Karpas-422 (cell line): ENCODE results near the gene VSIG1. TPM values are rescaled to one million over a fixed set of nuclear protein-coding genes. Genes with fewer than 3 reads are reported as not detected.

Source experiments
- DNase-seq: peaks from one replicate; pipeline ENCODE4 v3.0.0-alpha.2; 2015
- H2AFZ ChIP-seq: fragments of 200-600 bp; sonication (generic); 2 replicates; pipeline ENCODE4 v1.6.1; 2014; ENCODE audit warnings: antibody characterized with exemption, low read length, mixed read lengths
- H3K27ac ChIP-seq: fragments of 200-600 bp; sonication (generic); 2 replicates; pipeline ENCODE4 v1.5.1; 2014; ENCODE audit warnings: mild to moderate bottlenecking, low read length, moderate library complexity
- H3K27me3 ChIP-seq: fragments of 200-600 bp; sonication (generic); 2 replicates; pipeline ENCODE4 v1.6.1; 2014; ENCODE audit warnings: low read length, mixed read lengths
- H3K36me3 ChIP-seq: fragments of 200-600 bp; sonication (generic); 2 replicates; pipeline ENCODE4 v1.6.1; 2014; ENCODE audit warnings: low read length, mixed read lengths; ENCODE audit not compliant: insufficient read depth
- H3K4me1 ChIP-seq: fragments of 200-600 bp; sonication (generic); 2 replicates; pipeline ENCODE4 v1.6.1; 2014; ENCODE audit warnings: mild to moderate bottlenecking, low read length, mixed read lengths
- H3K4me2 ChIP-seq: fragments of 200-600 bp; sonication (generic); 2 replicates; pipeline ENCODE4 v1.6.1; 2014; ENCODE audit warnings: low read length, low read depth, mild to moderate bottlenecking; ENCODE audit not compliant: poor library complexity, severe bottlenecking
- H3K4me3 ChIP-seq: fragments of 200-600 bp; sonication (generic); 2 replicates; pipeline ENCODE4 v1.5.1; 2014; ENCODE audit warnings: mild to moderate bottlenecking, antibody characterized with exemption, low read length, mixed read lengths
- H3K79me2 ChIP-seq: fragments of 200-600 bp; sonication (generic); 2 replicates; pipeline ENCODE4 v1.6.1; 2014; ENCODE audit warnings: mild to moderate bottlenecking, low read length, mixed read lengths
- H3K9ac ChIP-seq: fragments of 200-600 bp; sonication (generic); 2 replicates; pipeline ENCODE4 v1.6.0; 2014; ENCODE audit warnings: low read length
- H3K9me2 ChIP-seq: fragments of 200-600 bp; sonication (generic), shearing (Covaris generic); replicated peaks from 2 replicates; pipeline ENCODE4 v1.6.0; 2014; ENCODE audit warnings: mild to moderate bottlenecking, low read length, moderate library complexity; ENCODE audit not compliant: insufficient read depth
- H3K9me3 ChIP-seq: fragments of 300-700, 200-600 bp; sonication (generic); 2 replicates; pipeline ENCODE4 v1.6.1; 2014; ENCODE audit warnings: low read length, mixed read lengths
- H4K20me1 ChIP-seq: fragments of 200-600 bp; sonication (generic); 2 replicates; pipeline ENCODE4 v1.6.1; 2014; ENCODE audit warnings: mild to moderate bottlenecking, antibody characterized with exemption, low read length, low read depth; ENCODE audit not compliant: insufficient read depth
- total RNA-seq: library from RNA; depleted of rRNA; stranded (reverse); fragments of >200 nt; shearing (Covaris generic); gene quantifications from 2 replicates; pipeline ENCODE4 v1.2.3, GENCODE V29; 2014; ENCODE audit warnings: low replicate concordance

VSIG1 gene
- total RNA-seq, 1 experiment from 2014 or later, result not detected

DNA sequence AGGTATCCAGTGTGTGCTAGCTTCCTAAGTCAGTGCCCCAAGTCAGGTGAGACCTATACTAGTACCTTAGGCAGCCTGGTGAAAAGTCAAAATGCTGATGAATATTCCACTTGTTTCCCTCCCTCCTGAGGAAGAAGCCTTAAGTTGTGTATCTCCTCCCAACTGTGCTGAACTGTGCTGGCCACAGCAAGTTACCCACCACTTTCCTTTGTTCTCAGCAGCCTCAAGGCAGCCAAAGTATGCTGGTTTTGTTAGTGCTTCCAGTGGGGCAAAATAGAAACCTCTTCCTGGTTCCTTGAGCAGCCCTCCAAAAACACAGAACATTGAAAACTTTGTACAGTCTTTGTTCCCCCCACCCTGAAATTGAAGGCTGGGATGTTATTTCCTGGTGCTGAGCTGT, 60.6 kb downstream of the VSIG1 start:
- Histone ChIP-seq H3K9me2 (no peaks in the 10 kb centered on the region), H3K36me3 (no peaks in the 10 kb centered on the region), H2AFZ (no peak overlapping the region), H3K4me1 (peaks cover 5% of the 10 kb centered on the region; the same call in 1 of the 2 replicates), H3K27ac (no peak overlapping the region), H3K27me3 (no peaks in the 10 kb centered on the region), H4K20me1 (no peaks in the 10 kb centered on the region), H3K79me2 (no peaks in the 10 kb centered on the region), H3K4me2 (no peak overlapping the region), H3K4me3 (no peak overlapping the region), H3K9me3 (no peaks in the 10 kb centered on the region), H3K9ac (no peak overlapping the region)
- DNase-seq, result no peak

DNA sequence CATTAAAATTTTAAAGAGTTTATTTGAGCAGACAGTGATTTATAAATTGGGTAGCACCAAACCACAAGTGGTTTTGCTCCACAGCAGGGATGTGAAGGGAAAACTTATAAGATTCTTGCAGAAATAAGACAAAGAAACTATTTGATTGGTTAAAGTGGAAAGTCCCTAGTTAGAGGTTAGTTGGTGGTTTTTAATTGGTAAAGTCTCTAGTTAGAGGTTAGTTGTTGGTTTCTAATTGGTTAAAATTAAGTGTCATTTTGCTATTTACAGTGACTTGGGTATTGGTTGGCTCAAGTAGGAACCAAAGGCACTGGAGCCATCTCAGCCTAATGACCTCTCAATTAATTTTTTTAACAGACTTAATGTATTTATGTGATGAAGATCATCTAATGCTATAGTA, 69.7 kb downstream of the VSIG1 start:
- Histone ChIP-seq H3K9me3 (no peaks in the 10 kb centered on the region), H3K9me2 (no peaks in the 10 kb centered on the region), H3K36me3 (no peaks in the 10 kb centered on the region), H2AFZ (no peak overlapping the region), H3K4me2 (no peak overlapping the region), H3K79me2 (no peaks in the 10 kb centered on the region), H3K27ac (no peak overlapping the region), H3K9ac (no peak overlapping the region), H3K4me1 (no peaks in the 10 kb centered on the region), H3K4me3 (no peak overlapping the region), H4K20me1 (0 out of 2 replicates have a peak, but pooled peaks cover 3% of the 10 kb centered on the region), H3K27me3 (no peaks in the 10 kb centered on the region)
- DNase-seq, result no peak

DNA sequence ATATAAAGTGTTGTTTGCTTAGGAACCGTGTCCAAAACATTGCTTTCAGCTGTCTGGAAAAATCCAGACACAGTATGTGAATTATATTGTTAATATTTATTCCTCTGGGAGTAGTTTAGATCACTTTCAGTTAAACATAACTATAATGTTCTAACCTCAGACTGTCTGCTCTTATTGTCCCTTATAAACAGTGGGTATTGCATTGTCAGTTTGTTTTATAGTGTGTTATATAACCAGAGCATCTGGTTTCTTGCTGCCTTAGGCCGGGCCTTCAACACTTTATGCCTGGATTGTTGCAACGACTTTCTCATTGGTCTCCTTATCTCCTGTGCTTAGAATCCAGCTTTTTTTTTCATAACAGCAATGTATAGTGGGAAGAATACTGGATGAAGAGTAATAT, 73.1 kb downstream of the VSIG1 start:
- H3K4me2 ChIP-seq, result no peak overlapping the region
- no peaks in the 10 kb centered on the region for H3K79me2 ChIP-seq
- H4K20me1 ChIP-seq, result 0 out of 2 replicates have a peak, but pooled peaks cover 3% of the 10 kb centered on the region
- H3K9me2 ChIP-seq, result no peaks in the 10 kb centered on the region
- peaks cover 11% of the 10 kb centered on the region for H3K4me1 ChIP-seq
- H3K27ac ChIP-seq, result no peak overlapping the region
- H3K36me3 ChIP-seq, result no peaks in the 10 kb centered on the region
- no peaks in the 10 kb centered on the region for H3K9me3 ChIP-seq
- DNase-seq, result no peak
- no peak overlapping the region for H2AFZ ChIP-seq
- no peak overlapping the region for H3K4me3 ChIP-seq
- H3K27me3 ChIP-seq, result no peaks in the 10 kb centered on the region
- H3K9ac ChIP-seq, result no peak overlapping the region

DNA sequence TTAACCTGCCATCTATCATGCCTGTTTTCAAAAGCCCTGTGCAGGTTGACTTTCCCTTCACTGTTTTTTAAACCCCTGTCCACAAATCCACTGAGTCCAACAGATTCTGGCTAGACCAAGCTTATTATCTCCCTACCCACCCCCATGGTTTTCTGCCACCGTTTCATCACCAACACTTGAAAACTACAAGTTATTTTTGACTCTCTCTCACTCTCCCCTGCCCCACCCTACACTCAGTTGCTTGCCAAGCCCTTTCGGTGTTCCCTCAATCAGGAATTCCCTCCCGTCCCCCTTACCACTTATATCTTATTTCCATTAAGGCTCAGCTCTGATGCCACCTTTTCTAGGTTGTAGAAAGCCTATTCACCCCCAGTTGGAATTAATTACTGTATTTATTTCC, 76.4 kb downstream of the VSIG1 start:
- Histone ChIP-seq H3K36me3 (no peaks in the 10 kb centered on the region), H3K79me2 (no peaks in the 10 kb centered on the region), H3K4me2 (no peak overlapping the region), H3K9ac (no peak overlapping the region), H2AFZ (no peak overlapping the region), H3K9me3 (no peaks in the 10 kb centered on the region), H3K4me1 (peaks cover 11% of the 10 kb centered on the region), H3K27me3 (no peaks in the 10 kb centered on the region), H3K9me2 (no peaks in the 10 kb centered on the region), H3K27ac (no peak overlapping the region), H4K20me1 (0 out of 2 replicates have a peak, but pooled peaks cover 3% of the 10 kb centered on the region), H3K4me3 (no peak overlapping the region)
- no peak for DNase-seq

DNA sequence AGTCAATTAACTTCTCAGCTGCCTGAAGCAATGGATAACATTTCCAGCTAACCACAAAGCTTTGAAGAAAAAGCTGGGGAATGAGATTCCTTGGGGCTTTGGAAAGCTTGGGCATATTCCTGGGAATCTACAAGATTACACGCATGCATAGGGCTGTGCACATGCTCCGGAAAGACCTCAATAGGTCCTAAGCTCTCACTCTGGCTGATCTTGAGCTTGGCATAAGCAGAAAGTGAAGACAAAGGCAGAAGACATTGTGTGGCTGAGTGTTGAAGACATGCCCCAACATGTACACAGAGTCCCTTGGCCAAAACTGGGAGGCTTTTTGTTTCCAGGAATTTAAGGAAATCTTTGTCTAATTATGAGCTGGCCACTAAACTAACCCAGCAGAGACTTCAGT, 77.9 kb downstream of the VSIG1 start:
- no peak overlapping the region for H3K4me3 ChIP-seq
- H2AFZ ChIP-seq, result no peak overlapping the region
- no peaks in the 10 kb centered on the region for H3K9me3 ChIP-seq
- DNase-seq, result no peak
- H3K9ac ChIP-seq, result no peak overlapping the region
- H3K36me3 ChIP-seq, result no peaks in the 10 kb centered on the region
- no peak overlapping the region for H3K4me2 ChIP-seq
- 0 out of 2 replicates have a peak, but pooled peaks cover 3% of the 10 kb centered on the region for H4K20me1 ChIP-seq
- peaks cover 11% of the 10 kb centered on the region for H3K4me1 ChIP-seq
- no peaks in the 10 kb centered on the region for H3K27me3 ChIP-seq
- H3K9me2 ChIP-seq, result no peaks in the 10 kb centered on the region
- no peak overlapping the region for H3K27ac ChIP-seq
- H3K79me2 ChIP-seq, result no peaks in the 10 kb centered on the region

DNA sequence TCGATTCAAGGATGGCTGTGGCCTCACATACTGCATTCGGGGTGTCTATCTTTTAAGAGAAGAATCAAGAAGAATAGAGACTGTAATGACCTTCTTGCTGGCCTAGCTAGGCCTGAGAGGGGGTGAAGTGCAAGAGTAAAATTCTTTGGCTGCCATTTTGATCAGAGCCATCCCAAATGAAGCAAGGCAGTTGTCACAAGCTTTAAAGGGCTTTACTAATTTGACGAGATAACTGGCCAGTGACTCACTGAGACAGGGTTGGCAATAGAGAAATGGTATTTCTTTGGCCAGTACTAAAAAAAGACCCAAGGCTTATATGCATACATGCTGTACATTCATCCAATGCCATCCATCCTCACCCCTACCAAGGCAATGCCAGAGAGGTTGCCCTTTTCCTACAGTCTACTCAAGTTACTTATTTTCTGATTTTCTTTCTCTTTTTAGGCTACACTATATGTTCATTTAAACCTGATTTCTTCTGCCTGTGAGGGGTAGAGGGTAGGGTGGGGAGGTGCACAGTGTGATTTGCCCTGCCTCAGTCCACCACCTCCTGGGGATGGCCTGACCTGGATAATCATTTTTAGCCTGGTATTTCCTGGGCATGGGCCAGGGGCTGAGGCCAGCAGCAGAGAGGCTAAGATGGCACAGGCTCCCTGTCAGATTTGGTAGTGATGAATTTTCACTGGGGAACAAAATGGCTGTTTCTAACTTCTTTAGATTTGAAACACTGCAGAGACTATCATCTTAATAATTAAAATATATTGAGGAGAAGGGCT, 78.9 kb downstream of the VSIG1 start:
- no peaks in the 10 kb centered on the region for H3K9me2 ChIP-seq
- no peaks in the 10 kb centered on the region for H3K27me3 ChIP-seq
- no peaks in the 10 kb centered on the region for H3K36me3 ChIP-seq
- no peaks in the 10 kb centered on the region for H3K79me2 ChIP-seq
- peaks cover 11% of the 10 kb centered on the region for H3K4me1 ChIP-seq
- H3K9me3 ChIP-seq, result no peaks in the 10 kb centered on the region
- no peak overlapping the region for H3K9ac ChIP-seq
- no peak overlapping the region for H3K4me2 ChIP-seq
- H3K27ac ChIP-seq, result no peak overlapping the region
- no peak for DNase-seq
- no peak overlapping the region for H3K4me3 ChIP-seq
- no peak overlapping the region for H2AFZ ChIP-seq
- no peaks in the 10 kb centered on the region for H4K20me1 ChIP-seq

DNA sequence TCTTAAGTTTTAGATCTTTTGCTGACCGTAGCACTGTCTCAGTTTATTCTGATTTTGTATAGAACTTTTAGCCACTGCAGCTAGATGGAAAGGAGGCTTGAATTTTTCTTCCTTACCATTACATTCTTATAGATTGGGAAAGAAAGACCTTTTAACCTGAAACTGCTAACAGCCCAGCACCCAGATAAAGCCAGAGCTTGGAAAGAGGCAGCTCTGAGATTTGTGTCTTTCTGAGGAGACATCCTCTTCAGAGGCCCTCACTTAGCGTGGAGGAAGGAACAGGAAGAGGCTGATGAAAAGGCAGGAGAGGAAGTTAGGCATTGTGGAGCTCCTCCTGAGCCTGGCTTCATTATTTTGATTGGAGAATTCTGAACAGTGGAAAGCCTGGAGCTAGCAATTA, 81.8 kb downstream of the VSIG1 start:
- no peak overlapping the region for H3K4me2 ChIP-seq
- DNase-seq, result no peak
- H2AFZ ChIP-seq, result no peak overlapping the region
- H3K9me2 ChIP-seq, result 0 out of 2 replicates have a peak, but pooled peaks cover 2% of the 10 kb centered on the region
- H3K9ac ChIP-seq, result no peak overlapping the region
- no peaks in the 10 kb centered on the region for H3K79me2 ChIP-seq
- no peak overlapping the region for H3K4me3 ChIP-seq
- no peak overlapping the region for H3K27ac ChIP-seq
- H3K36me3 ChIP-seq, result no peaks in the 10 kb centered on the region
- H4K20me1 ChIP-seq, result no peaks in the 10 kb centered on the region
- H3K4me1 ChIP-seq, result no peaks in the 10 kb centered on the region
- H3K27me3 ChIP-seq, result no peaks in the 10 kb centered on the region
- H3K9me3 ChIP-seq, result no peaks in the 10 kb centered on the region

DNA sequence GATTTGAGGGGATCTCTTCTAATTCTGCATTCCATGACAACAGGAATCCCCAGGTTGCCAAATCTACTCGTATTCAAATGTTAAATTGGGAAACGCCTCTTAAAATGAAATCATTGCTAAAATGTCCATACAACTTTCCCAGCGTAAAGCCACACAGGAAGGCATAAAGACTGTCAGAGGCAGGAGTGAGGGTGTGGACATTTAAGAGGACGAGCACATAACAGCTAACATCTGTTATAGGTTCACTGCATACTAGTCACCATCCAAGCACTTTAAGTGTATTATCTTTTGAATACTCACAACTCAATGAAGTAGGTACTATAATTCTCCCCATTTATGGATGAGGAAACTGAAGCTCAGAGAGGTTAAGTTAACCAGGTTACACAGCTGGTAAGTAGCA, 82.3 kb downstream of the VSIG1 start:
- H3K79me2 ChIP-seq, result no peaks in the 10 kb centered on the region
- no peak overlapping the region for H2AFZ ChIP-seq
- 0 out of 2 replicates have a peak, but pooled peaks cover 2% of the 10 kb centered on the region for H3K9me2 ChIP-seq
- H3K4me3 ChIP-seq, result no peak overlapping the region
- H3K9ac ChIP-seq, result no peak overlapping the region
- H4K20me1 ChIP-seq, result no peaks in the 10 kb centered on the region
- no peak overlapping the region for H3K4me2 ChIP-seq
- no peak overlapping the region for H3K27ac ChIP-seq
- no peak for DNase-seq
- no peaks in the 10 kb centered on the region for H3K9me3 ChIP-seq
- H3K27me3 ChIP-seq, result no peaks in the 10 kb centered on the region
- H3K36me3 ChIP-seq, result no peaks in the 10 kb centered on the region
- no peaks in the 10 kb centered on the region for H3K4me1 ChIP-seq
